Measurements from ENCODE around the gene BRIP1. TPM values are rescaled to one million over a fixed set of nuclear protein-coding genes. Genes with fewer than 3 reads are reported as not detected.
"Not testable (repeated sequence)": the region's sequence is repeated elsewhere in the genome, so short reads cannot be mapped to it uniquely, and the experiment has no call there.

Gene BRIP1
- total RNA-seq, 1 donor: 20.9 TPM

GRCh38 chr17:61732169-61732568, 131.2 kb downstream of the BRIP1 start:
- DNase-seq (ENCODE audit: low read depth): no peak
- TF ChIP-seq CTCF (IDR thresholded peaks at IDR 0.05; ENCODE audit: insufficient read depth, low read length): no peak
- no peak overlapping the region for H3K4me3 ChIP-seq (ENCODE audit: low read depth, low read length)

DNA sequence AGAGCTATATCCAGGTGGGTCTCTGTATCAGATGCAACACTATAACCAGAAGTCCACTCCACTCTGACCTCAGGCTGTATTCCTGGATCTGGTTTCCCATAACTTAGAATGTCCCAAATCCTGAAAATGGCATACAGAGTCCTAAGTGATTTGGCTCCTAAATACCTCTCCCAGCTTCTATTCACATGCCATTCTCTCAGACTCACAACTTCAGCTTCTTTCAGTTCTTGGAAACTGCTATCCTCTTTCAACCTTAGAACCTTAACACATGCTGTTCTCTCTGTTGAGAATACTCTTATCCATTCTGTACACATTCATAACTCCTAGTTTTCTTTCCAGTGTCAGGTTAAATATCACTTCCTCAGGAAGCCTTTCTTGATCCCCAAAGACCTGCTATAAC, 132.0 kb downstream of the BRIP1 start:
- TF ChIP-seq CTCF (IDR thresholded peaks at IDR 0.05; ENCODE audit: insufficient read depth, low read length): no peak
- no peak for DNase-seq (ENCODE audit: low read depth)
- H3K4me3 ChIP-seq (ENCODE audit: low read depth, low read length): no peak overlapping the region

GRCh38 chr17:61729690-61730268, 133.5 kb downstream of the BRIP1 start:
- H3K4me3 ChIP-seq (ENCODE audit: low read depth, low read length): no peak overlapping the region
- peak; percentile 18 for TF ChIP-seq CTCF (IDR thresholded peaks at IDR 0.05; ENCODE audit: insufficient read depth, low read length)
- DNase-seq (ENCODE audit: low read depth): no peak

GRCh38 chr17:61728297-61728836, 135.0 kb downstream of the BRIP1 start:
- TF ChIP-seq CTCF (IDR thresholded peaks at IDR 0.05; ENCODE audit: insufficient read depth, low read length): no peak
- DNase-seq (ENCODE audit: low read depth): no peak
- H3K4me3 ChIP-seq (ENCODE audit: low read depth, low read length): no peak overlapping the region

GRCh38 chr17:61727798-61728197, 135.5 kb downstream of the BRIP1 start:
- DNase-seq (ENCODE audit: low read depth); H3K4me3 ChIP-seq (ENCODE audit: low read depth, low read length): not testable (repeated sequence)

- TF ChIP-seq CTCF (IDR thresholded peaks at IDR 0.05; ENCODE audit: insufficient read depth, low read length): no peak
- no peak for DNase-seq (ENCODE audit: low read depth)
- no peak overlapping the region for H3K4me3 ChIP-seq (ENCODE audit: low read depth, low read length)
These were observed 136.4 kb downstream of the BRIP1 start for GRCh38 chr17:61726977-61727376.

GRCh38 chr17:61724777-61725176, 138.6 kb downstream of the BRIP1 start:
- H3K4me3 ChIP-seq (ENCODE audit: low read depth, low read length): no peak overlapping the region
- TF ChIP-seq CTCF (IDR thresholded peaks at IDR 0.05; ENCODE audit: insufficient read depth, low read length): no peak
- DNase-seq (ENCODE audit: low read depth): no peak
